Activated CD8-positive, alpha-beta memory T cell treated with anti-CD3 and anti-CD28 coated beads, Interleukin-2, amount 50 U/mL, for 1 hour (primary cell): ENCODE measurements around the gene NIPAL4.

ENCODE experiments used
- DNase-seq: peaks from one replicate; pipeline ENCODE4 v3.0.0-alpha.2; 2020; ENCODE audit errors: extremely low read depth

Gene NIPAL4

GRCh38 chr5:157485811-157486210 is 25.8 kb downstream of the NIPAL4 start:
- DNase-seq, result no peak

- no peak for DNase-seq
These were observed 26.2 kb downstream of the NIPAL4 start for GRCh38 chr5:157486221-157486681.

GRCh38 chr5:157486861-157487260 is 26.8 kb downstream of the NIPAL4 start:
- no peak for DNase-seq

- no peak for DNase-seq
These were observed 27.3 kb downstream of the NIPAL4 start for GRCh38 chr5:157487358-157487757.

- no peak for DNase-seq
These were observed 31.5 kb downstream of the NIPAL4 start for GRCh38 chr5:157491471-157491995.

GRCh38 chr5:157492886-157493285 is 32.9 kb downstream of the NIPAL4 start:
- DNase-seq, result no peak

- DNase-seq, result no peak
These were observed 34.3 kb downstream of the NIPAL4 start for GRCh38 chr5:157494178-157494832.

- DNase-seq, result no peak
These were observed 36.9 kb downstream of the NIPAL4 start for GRCh38 chr5:157496864-157497263.

- DNase-seq, result no peak
These were observed 38.0 kb downstream of the NIPAL4 start for GRCh38 chr5:157497875-157498611.

GRCh38 chr5:157502143-157502647 is 42.2 kb downstream of the NIPAL4 start:
- no peak for DNase-seq

- DNase-seq, result no peak
These were observed 44.0 kb downstream of the NIPAL4 start for GRCh38 chr5:157504053-157504452.

GRCh38 chr5:157505496-157505895 is 45.5 kb downstream of the NIPAL4 start:
- no peak for DNase-seq

- no peak for DNase-seq
These were observed 46.1 kb downstream of the NIPAL4 start for GRCh38 chr5:157506066-157506590.

GRCh38 chr5:157506981-157507780 is 47.2 kb downstream of the NIPAL4 start:
- DNase-seq, result no peak

- DNase-seq, result no peak
These were observed 49.1 kb downstream of the NIPAL4 start for GRCh38 chr5:157509093-157509492.

GRCh38 chr5:157509587-157509986 is 49.6 kb downstream of the NIPAL4 start:
- no peak for DNase-seq

GRCh38 chr5:157510682-157511081 is 50.7 kb downstream of the NIPAL4 start:
- DNase-seq, result no peak

- no peak for DNase-seq
These were observed 51.9 kb downstream of the NIPAL4 start for GRCh38 chr5:157511651-157512644.

- no peak for DNase-seq
These were observed 53.2 kb downstream of the NIPAL4 start for GRCh38 chr5:157513182-157513581.

- no peak for DNase-seq
These were observed 55.0 kb downstream of the NIPAL4 start for GRCh38 chr5:157514974-157515373.

- DNase-seq, result no peak
These were observed 56.0 kb downstream of the NIPAL4 start for GRCh38 chr5:157516006-157516405.
